Muscle of arm (tissue), 12 donors: Measurements from ENCODE around the gene ARHGAP15. TPM values are rescaled to one million over a fixed set of nuclear protein-coding genes. Genes with fewer than 3 reads are reported as not detected.

ENCODE experiments used
- DNase-seq: peaks from one replicate; pipeline ENCODE4 v3.0.0-alpha.2; 2013
- polyA plus RNA-seq, 12 donors: library from polyadenylated mRNA; unstranded; fragments of 120-200 nt; gene quantifications; one replicate each; pipeline ENCODE4 v1.2.1, GENCODE V29; 2013; ENCODE audit not compliant: insufficient read length in 12 of 12

ARHGAP15 gene
- polyA plus RNA-seq, 12 donors: 6.9 to 19.2 (median 9.6) TPM; not detected in 2

- peak; percentile 13 for DNase-seq
Measured at GRCh38 chr2:143397884-143398614, 268.8 kb downstream of the ARHGAP15 start.

GRCh38 chr2:143398781-143399180, 269.6 kb downstream of the ARHGAP15 start:
- no peak for DNase-seq

GRCh38 chr2:143399631-143400069, 270.4 kb downstream of the ARHGAP15 start:
- DNase-seq: no peak

GRCh38 chr2:143401861-143402260, 272.6 kb downstream of the ARHGAP15 start:
- DNase-seq: no peak

- DNase-seq: no peak
Measured at GRCh38 chr2:143402451-143402850, 273.2 kb downstream of the ARHGAP15 start.

- no peak for DNase-seq
Measured at GRCh38 chr2:143410082-143410897, 281.1 kb downstream of the ARHGAP15 start.

- DNase-seq: no peak
Measured at GRCh38 chr2:143415571-143415970, 286.4 kb downstream of the ARHGAP15 start.

- DNase-seq: no peak
Measured at GRCh38 chr2:143417428-143417827, 288.2 kb downstream of the ARHGAP15 start.

- no peak for DNase-seq
Measured at GRCh38 chr2:143420313-143420712, 291.1 kb downstream of the ARHGAP15 start.

GRCh38 chr2:143422681-143423080, 293.5 kb downstream of the ARHGAP15 start:
- DNase-seq: no peak

- DNase-seq: no peak
Measured at GRCh38 chr2:143425896-143426295, 296.7 kb downstream of the ARHGAP15 start.

GRCh38 chr2:143426296-143426695, 297.1 kb downstream of the ARHGAP15 start:
- no peak for DNase-seq

GRCh38 chr2:143428700-143429099, 299.5 kb downstream of the ARHGAP15 start:
- DNase-seq: no peak

GRCh38 chr2:143429932-143430679, 300.9 kb downstream of the ARHGAP15 start:
- no peak for DNase-seq

GRCh38 chr2:143431316-143431715, 302.1 kb downstream of the ARHGAP15 start:
- DNase-seq: no peak

- no peak for DNase-seq
Measured at GRCh38 chr2:143433251-143433650, 304.0 kb downstream of the ARHGAP15 start.

- no peak for DNase-seq
Measured at GRCh38 chr2:143433840-143434239, 304.6 kb downstream of the ARHGAP15 start.

GRCh38 chr2:143434445-143434844, 305.2 kb downstream of the ARHGAP15 start:
- DNase-seq: no peak

GRCh38 chr2:143435131-143435530, 305.9 kb downstream of the ARHGAP15 start:
- DNase-seq: no peak

- DNase-seq: no peak
Measured at GRCh38 chr2:143436951-143437350, 307.7 kb downstream of the ARHGAP15 start.

- DNase-seq: peak; percentile 43
Measured at GRCh38 chr2:143440411-143441012, 311.3 kb downstream of the ARHGAP15 start.

- DNase-seq: no peak
Measured at GRCh38 chr2:143442193-143442592, 313.0 kb downstream of the ARHGAP15 start.
